Endothelial cell of umbilical vein (primary cell): ENCODE results near the gene PLEKHG3. TPM values are rescaled to one million over a fixed set of nuclear protein-coding genes. Genes with fewer than 3 reads are reported as not detected.

Experiments used
- BruUV-seq: library from RNA; stranded (reverse); fragments of 400-500 nt; replicated peaks from 2 replicates; lab custom pipeline; 2021; lab: Mats Ljungman, UMichigan
- CTCF ChIA-PET: fragments of 300-600, 350-600 bp; sonication (Branson Sonifier 250); formaldehyde crosslinking; loops from one replicate; lab custom pipeline; 2021; ENCODE audit warnings: antibody characterized with exemption, inconsistent platforms; lab: Charles Lee
- POLR2A ChIA-PET: fragments of 300-600, 350-600 bp; sonication (Branson Sonifier 250); formaldehyde crosslinking; loops from one replicate; lab custom pipeline; 2021; ENCODE audit warnings: antibody characterized with exemption, inconsistent platforms; lab: Charles Lee
- DNase-seq: peaks from one replicate; pipeline ENCODE4 v3.0.0-alpha.2; 2011; ENCODE audit warnings: low read depth, low spot score
- FAIRE-seq: peaks from 2 replicates; lab custom pipeline; 2011; peaks lifted over from hg19 to GRCh38; lab: Jason Lieb, UNC
- H2AFZ ChIP-seq: 2 replicates; pipeline ENCODE4 v1.6.0; 2012; ENCODE audit warnings: low read depth, low read length, control low read depth, inconsistent platforms
- H3K27ac ChIP-seq: 2 replicates; pipeline ENCODE4 v1.5.1; 2011; ENCODE audit warnings: low read depth, mild to moderate bottlenecking, control low read depth, low read length, moderate library complexity; ENCODE audit not compliant: insufficient read depth
- H3K27me3 ChIP-seq, 2 experiments: 2 replicates each; pipeline versions ENCODE4 v1.6.0 to v1.6.1; 2011; ENCODE audit warnings: low read length in 2 of 2, mixed read lengths in 1 of 2; ENCODE audit not compliant: control insufficient read depth in 2 of 2, insufficient read depth in 2 of 2
- H3K36me3 ChIP-seq, 2 experiments: 2 replicates in 1 of 2; 3 replicates in 1 of 2; pipeline ENCODE4 v1.5.1; 2011; ENCODE audit warnings: low read length in 2 of 2, mild to moderate bottlenecking in 1 of 2, moderate library complexity in 1 of 2; ENCODE audit not compliant: control insufficient read depth in 2 of 2, insufficient read depth in 2 of 2; ENCODE audit errors: extremely low read depth in 1 of 2
- H3K4me1 ChIP-seq: 3 replicates; pipeline ENCODE4 v1.5.1; 2011; ENCODE audit warnings: mild to moderate bottlenecking, low read length; ENCODE audit not compliant: control insufficient read depth, insufficient read depth; ENCODE audit errors: extremely low read depth
- H3K4me2 ChIP-seq: 2 replicates; pipeline ENCODE4 v1.6.1; 2011; ENCODE audit warnings: low read length, control low read depth, mixed read lengths; ENCODE audit not compliant: insufficient read depth
- H3K4me3 ChIP-seq, 3 experiments: fragments of 200-600 bp in 1 of 3; sonication (generic), shearing (Covaris generic) in 1 of 3; replicated peaks in 1 of 3; 2 replicates each; pipeline ENCODE4 v1.5.1; 2011 to 2016; ENCODE audit warnings: control low read depth in 3 of 3, low read length in 3 of 3, mild to moderate bottlenecking in 2 of 3, inconsistent platforms in 1 of 3, low read depth in 1 of 3, moderate library complexity in 1 of 3; ENCODE audit not compliant: insufficient read depth in 1 of 3
- H3K79me2 ChIP-seq: 2 replicates; pipeline ENCODE4 v1.6.0; 2012; ENCODE audit warnings: low read length, inconsistent platforms; ENCODE audit not compliant: control insufficient read depth, insufficient read depth
- H3K9ac ChIP-seq: replicated peaks from 2 replicates; pipeline ENCODE3; 2011; ENCODE audit warnings: low read length, control low read depth; ENCODE audit not compliant: insufficient read depth; ENCODE audit errors: extremely low read depth
- H3K9me1 ChIP-seq: replicated peaks from 3 replicates; pipeline ENCODE4 v1.6.0; 2011; ENCODE audit warnings: mild to moderate bottlenecking, low read length; ENCODE audit not compliant: control insufficient read depth, insufficient read depth; ENCODE audit errors: extremely low read depth
- H3K9me3 ChIP-seq: replicated peaks from 2 replicates; pipeline ENCODE4 v1.5.1; 2012; ENCODE audit warnings: low read length, inconsistent platforms; ENCODE audit not compliant: control insufficient read depth, insufficient read depth
- H4K20me1 ChIP-seq: replicated peaks from 2 replicates; pipeline ENCODE3; 2011; ENCODE audit warnings: mild to moderate bottlenecking, low read length; ENCODE audit not compliant: control insufficient read depth, insufficient read depth; ENCODE audit errors: extremely low read depth
- EZH2 ChIP-seq: IDR thresholded peaks from 2 replicates; pipeline ENCODE4 v1.6.1; 2012; ENCODE audit warnings: borderline replicate concordance, low read depth, mild to moderate bottlenecking, moderate library complexity, low read length, inconsistent platforms; ENCODE audit not compliant: severe bottlenecking
- FOS ChIP-seq: IDR thresholded peaks from 2 replicates; pipeline ENCODE4 v1.6.1; 2011; ENCODE audit warnings: mild to moderate bottlenecking, low read length, moderate library complexity, borderline replicate concordance; ENCODE audit not compliant: insufficient read depth
- GATA2 ChIP-seq: IDR thresholded peaks from 2 replicates; pipeline ENCODE4 v1.7.0; 2011; ENCODE audit warnings: low read depth, mild to moderate bottlenecking, moderate library complexity, mixed read lengths, low read length; ENCODE audit not compliant: insufficient read length, insufficient read depth
- JUN ChIP-seq: IDR thresholded peaks from 2 replicates; pipeline ENCODE4 v1.6.1; 2011; ENCODE audit warnings: borderline replicate concordance, low read depth; ENCODE audit not compliant: insufficient read length, insufficient read depth
- MYC ChIP-seq: IDR thresholded peaks from one replicate; pipeline ENCODE4 v1.6.1; 2011; ENCODE audit warnings: mild to moderate bottlenecking, low read depth, low read length
- POLR2A ChIP-seq: IDR thresholded peaks from 2 replicates; pipeline ENCODE4 v1.6.1; 2012; ENCODE audit warnings: low read depth, mild to moderate bottlenecking, control low read depth, low read length
- POLR2AphosphoS5 ChIP-seq: IDR thresholded peaks from 2 replicates; pipeline ENCODE4 v1.6.1; 2012; ENCODE audit warnings: low read depth, mild to moderate bottlenecking, control low read depth, low read length, moderate library complexity; ENCODE audit not compliant: insufficient read depth
- dilution Hi-C: fragments of 300-500 bp; cut with MboI; formaldehyde crosslinking; loops from one replicate; pipeline ENCODE4 v1.15.0; 2019; ENCODE audit warnings: low sequenced_read_pairs; ENCODE audit not compliant: extremely low pct_ligation_motif_present
- intact Hi-C: fragments of 100-400 bp; cut with micrococcal nuclease; formaldehyde crosslinking; loops from one replicate; pipeline ENCODE4 v1.10.0; 2022
- polyA plus RNA-seq, 4 experiments: library from polyadenylated mRNA; depleted of rRNA in 3 of 4; stranded (reverse) in 3 of 4; unstranded in 1 of 4; fragments of >200 nt; gene quantifications; 2 replicates each; pipeline versions ENCODE4 v1.2.1 to v1.2.3, GENCODE V29; 2011 to 2012; ENCODE audit warnings: missing spikeins in 1 of 4
- total RNA-seq: library from RNA; stranded (reverse); gene quantifications from 2 replicates; pipeline ENCODE4 v1.2.3, GENCODE V29; 2021
- TF ChIP-seq, protein P1 (sequence below), 2 donors: IDR thresholded peaks; 1 replicate in 1 of 2; 2 replicates in 1 of 2; pipeline ENCODE4 v1.5.1; 2011; ENCODE audit warnings: low read length in 2 of 2, mild to moderate bottlenecking in 2 of 2, moderate library complexity in 2 of 2, control low read depth in 1 of 2, inconsistent platforms in 1 of 2, low read depth in 1 of 2; ENCODE audit not compliant: insufficient read depth in 1 of 2; ENCODE audit errors: extremely low read depth in 1 of 2
- TF ChIP-seq, protein P2 (sequence below): IDR thresholded peaks from 2 replicates; pipeline ENCODE4 v1.6.1; 2011; ENCODE audit not compliant: insufficient read depth, insufficient read length

PLEKHG3 gene
- total and polyA plus RNA-seq, 2 donors (not counting 3 experiments of a cell fraction or from before 2014, with no cell fraction given), result 6.6 to 8.0 TPM

DNA sequence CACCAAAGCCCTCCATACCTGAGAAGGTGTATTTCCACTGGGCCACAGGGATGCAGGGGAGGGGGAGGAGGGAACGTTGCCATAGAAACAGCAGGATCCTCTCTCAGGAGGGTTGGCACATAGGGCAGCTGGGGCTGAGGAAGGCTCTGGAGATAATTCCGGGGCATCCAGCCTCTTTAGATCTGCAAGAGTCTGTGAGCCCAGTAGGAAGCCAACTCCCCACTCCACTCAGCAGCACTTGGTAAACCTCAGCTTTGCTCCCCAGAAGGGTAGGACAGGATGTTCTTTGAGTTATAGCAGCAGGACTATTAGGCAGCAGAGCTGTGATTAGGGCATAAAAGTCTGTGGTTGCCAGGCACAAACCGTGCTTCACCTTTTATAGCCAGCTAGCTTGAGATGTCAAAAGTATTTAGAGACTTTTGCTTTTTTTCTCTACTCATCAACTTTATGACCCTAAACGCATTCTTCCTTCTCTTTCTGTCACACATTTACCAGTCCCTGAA lies 7.8 kb upstream of the PLEKHG3 start:
- no TSS peak for BruUV-seq
- no peak overlapping the region for H3K4me2 ChIP-seq
- H4K20me1 ChIP-seq, result no peaks in the 10 kb centered on the region
- intact Hi-C loops (no loop called here), dilution Hi-C loops (no loop called here)
- H3K27ac ChIP-seq, result no peak overlapping the region
- H3K4me3 ChIP-seq, result no peak overlapping the region
- no peak for FAIRE-seq
- ChIA-PET POLR2A (no interaction called here), CTCF (interaction anchor here (1.9 kb wide), 1 partner anchor 68 kb away, joined by 8 read pairs; no protein-coding TSS in a partner anchor)
- H3K9ac ChIP-seq, result no peak overlapping the region
- no peaks in the 10 kb centered on the region for H3K79me2 ChIP-seq
- H3K4me1 ChIP-seq, result no peaks in the 10 kb centered on the region
- H2AFZ ChIP-seq, result no peak overlapping the region
- H3K9me3 ChIP-seq, result no peaks in the 10 kb centered on the region
- DNase-seq, result no peak
- no peaks in the 10 kb centered on the region for H3K9me1 ChIP-seq
- peaks cover 50 to 55% of the 10 kb centered on the region in 2 experiments for H3K27me3 ChIP-seq
- TF ChIP-seq POLR2AphosphoS5 (no peak), EZH2 (no peak), POLR2A (no peak), MYC (no peak), FOS (no peak), JUN (no peak), GATA2 (no peak)
- TF ChIP-seq, protein P1, sequence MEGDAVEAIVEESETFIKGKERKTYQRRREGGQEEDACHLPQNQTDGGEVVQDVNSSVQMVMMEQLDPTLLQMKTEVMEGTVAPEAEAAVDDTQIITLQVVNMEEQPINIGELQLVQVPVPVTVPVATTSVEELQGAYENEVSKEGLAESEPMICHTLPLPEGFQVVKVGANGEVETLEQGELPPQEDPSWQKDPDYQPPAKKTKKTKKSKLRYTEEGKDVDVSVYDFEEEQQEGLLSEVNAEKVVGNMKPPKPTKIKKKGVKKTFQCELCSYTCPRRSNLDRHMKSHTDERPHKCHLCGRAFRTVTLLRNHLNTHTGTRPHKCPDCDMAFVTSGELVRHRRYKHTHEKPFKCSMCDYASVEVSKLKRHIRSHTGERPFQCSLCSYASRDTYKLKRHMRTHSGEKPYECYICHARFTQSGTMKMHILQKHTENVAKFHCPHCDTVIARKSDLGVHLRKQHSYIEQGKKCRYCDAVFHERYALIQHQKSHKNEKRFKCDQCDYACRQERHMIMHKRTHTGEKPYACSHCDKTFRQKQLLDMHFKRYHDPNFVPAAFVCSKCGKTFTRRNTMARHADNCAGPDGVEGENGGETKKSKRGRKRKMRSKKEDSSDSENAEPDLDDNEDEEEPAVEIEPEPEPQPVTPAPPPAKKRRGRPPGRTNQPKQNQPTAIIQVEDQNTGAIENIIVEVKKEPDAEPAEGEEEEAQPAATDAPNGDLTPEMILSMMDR (IDR thresholded peaks at IDR 0.05; ENCODE audit: extremely low read depth in 1 of 2, insufficient read depth in 1 of 2, low read depth in 1 of 2, low read length in 2 of 2), result no peak
- TF ChIP-seq, protein P2, sequence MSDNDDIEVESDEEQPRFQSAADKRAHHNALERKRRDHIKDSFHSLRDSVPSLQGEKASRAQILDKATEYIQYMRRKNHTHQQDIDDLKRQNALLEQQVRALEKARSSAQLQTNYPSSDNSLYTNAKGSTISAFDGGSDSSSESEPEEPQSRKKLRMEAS, result no peak
- no peaks in the 10 kb centered on the region for H3K36me3 ChIP-seq
